ENCODE data around the gene CDC23.

GRCh38 chr5:138179277-138179857 lies 33.8 kb downstream of the CDC23 start:
- no peak for TF ChIP-seq FOXM1 (IDR thresholded peaks at IDR 0.05; ENCODE audit: borderline replicate concordance)
- TF ChIP-seq NFRKB (IDR thresholded peaks at IDR 0.05), result no peak
- no peak for TF ChIP-seq FOXK2 (IDR thresholded peaks at IDR 0.05)
- no peak for TF ChIP-seq BHLHE40 (IDR thresholded peaks at IDR 0.05; ENCODE audit: borderline replicate concordance)
- TF ChIP-seq SP1 (IDR thresholded peaks at IDR 0.05), result no peak
- no peak for TF ChIP-seq ELF4 (IDR thresholded peaks at IDR 0.05)
